ENCODE results near the gene FUT4.

DNA sequence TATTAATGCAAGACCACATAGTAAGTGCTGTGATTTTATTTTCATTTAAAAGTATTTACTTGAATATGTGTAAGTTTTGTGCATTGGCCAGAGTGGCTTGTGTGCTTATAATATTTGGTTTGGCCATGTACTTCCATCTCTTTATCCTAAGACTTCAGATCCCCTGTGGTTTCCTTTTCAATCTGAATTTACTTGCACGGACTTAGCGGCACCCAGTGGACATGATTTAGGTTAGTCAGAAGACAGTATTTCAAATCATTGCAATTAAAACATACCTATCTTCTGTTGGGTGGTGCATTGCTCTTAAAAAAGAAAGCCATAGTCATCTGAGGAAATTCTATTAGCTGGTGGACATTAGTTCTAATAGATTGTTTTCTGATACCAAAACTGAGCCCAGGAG, 54.2 kb downstream of the FUT4 start:
- TF ChIP-seq, protein P1, sequence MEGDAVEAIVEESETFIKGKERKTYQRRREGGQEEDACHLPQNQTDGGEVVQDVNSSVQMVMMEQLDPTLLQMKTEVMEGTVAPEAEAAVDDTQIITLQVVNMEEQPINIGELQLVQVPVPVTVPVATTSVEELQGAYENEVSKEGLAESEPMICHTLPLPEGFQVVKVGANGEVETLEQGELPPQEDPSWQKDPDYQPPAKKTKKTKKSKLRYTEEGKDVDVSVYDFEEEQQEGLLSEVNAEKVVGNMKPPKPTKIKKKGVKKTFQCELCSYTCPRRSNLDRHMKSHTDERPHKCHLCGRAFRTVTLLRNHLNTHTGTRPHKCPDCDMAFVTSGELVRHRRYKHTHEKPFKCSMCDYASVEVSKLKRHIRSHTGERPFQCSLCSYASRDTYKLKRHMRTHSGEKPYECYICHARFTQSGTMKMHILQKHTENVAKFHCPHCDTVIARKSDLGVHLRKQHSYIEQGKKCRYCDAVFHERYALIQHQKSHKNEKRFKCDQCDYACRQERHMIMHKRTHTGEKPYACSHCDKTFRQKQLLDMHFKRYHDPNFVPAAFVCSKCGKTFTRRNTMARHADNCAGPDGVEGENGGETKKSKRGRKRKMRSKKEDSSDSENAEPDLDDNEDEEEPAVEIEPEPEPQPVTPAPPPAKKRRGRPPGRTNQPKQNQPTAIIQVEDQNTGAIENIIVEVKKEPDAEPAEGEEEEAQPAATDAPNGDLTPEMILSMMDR (IDR thresholded peaks at IDR 0.05): no peak
- no peak for TF ChIP-seq POLR2A (IDR thresholded peaks at IDR 0.05)
